ENCODE results near the gene FKBP14. TPM values are rescaled to one million over a fixed set of nuclear protein-coding genes. Genes with fewer than 3 reads are reported as not detected.

FKBP14 gene
- total and polyA plus RNA-seq, 2 of the 8 experiments (the other 6 are each of a cell fraction or from before 2014, with no cell fraction given), result 3.2 to 20.7 TPM

DNA sequence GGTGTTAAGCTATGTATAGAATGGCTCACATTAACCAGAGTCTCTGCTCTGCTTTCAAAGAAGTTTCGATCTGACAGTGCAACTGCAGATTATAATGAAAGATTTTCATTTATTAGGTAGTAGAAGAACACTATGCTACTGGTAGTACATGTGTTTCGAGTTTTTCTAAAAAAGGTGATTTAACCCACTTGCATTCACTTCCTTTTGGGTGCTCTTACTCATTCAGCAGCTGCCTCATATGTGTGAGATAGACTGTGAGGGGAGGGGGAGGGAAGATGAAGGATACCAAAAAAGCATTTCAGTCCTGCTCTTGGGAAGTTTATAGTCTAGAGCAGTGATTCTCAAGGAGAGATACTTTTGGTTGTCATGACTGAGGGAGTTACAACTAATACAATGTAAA is 22.1 kb upstream of the FKBP14 start (continued):
- TF ChIP-seq, protein P1, sequence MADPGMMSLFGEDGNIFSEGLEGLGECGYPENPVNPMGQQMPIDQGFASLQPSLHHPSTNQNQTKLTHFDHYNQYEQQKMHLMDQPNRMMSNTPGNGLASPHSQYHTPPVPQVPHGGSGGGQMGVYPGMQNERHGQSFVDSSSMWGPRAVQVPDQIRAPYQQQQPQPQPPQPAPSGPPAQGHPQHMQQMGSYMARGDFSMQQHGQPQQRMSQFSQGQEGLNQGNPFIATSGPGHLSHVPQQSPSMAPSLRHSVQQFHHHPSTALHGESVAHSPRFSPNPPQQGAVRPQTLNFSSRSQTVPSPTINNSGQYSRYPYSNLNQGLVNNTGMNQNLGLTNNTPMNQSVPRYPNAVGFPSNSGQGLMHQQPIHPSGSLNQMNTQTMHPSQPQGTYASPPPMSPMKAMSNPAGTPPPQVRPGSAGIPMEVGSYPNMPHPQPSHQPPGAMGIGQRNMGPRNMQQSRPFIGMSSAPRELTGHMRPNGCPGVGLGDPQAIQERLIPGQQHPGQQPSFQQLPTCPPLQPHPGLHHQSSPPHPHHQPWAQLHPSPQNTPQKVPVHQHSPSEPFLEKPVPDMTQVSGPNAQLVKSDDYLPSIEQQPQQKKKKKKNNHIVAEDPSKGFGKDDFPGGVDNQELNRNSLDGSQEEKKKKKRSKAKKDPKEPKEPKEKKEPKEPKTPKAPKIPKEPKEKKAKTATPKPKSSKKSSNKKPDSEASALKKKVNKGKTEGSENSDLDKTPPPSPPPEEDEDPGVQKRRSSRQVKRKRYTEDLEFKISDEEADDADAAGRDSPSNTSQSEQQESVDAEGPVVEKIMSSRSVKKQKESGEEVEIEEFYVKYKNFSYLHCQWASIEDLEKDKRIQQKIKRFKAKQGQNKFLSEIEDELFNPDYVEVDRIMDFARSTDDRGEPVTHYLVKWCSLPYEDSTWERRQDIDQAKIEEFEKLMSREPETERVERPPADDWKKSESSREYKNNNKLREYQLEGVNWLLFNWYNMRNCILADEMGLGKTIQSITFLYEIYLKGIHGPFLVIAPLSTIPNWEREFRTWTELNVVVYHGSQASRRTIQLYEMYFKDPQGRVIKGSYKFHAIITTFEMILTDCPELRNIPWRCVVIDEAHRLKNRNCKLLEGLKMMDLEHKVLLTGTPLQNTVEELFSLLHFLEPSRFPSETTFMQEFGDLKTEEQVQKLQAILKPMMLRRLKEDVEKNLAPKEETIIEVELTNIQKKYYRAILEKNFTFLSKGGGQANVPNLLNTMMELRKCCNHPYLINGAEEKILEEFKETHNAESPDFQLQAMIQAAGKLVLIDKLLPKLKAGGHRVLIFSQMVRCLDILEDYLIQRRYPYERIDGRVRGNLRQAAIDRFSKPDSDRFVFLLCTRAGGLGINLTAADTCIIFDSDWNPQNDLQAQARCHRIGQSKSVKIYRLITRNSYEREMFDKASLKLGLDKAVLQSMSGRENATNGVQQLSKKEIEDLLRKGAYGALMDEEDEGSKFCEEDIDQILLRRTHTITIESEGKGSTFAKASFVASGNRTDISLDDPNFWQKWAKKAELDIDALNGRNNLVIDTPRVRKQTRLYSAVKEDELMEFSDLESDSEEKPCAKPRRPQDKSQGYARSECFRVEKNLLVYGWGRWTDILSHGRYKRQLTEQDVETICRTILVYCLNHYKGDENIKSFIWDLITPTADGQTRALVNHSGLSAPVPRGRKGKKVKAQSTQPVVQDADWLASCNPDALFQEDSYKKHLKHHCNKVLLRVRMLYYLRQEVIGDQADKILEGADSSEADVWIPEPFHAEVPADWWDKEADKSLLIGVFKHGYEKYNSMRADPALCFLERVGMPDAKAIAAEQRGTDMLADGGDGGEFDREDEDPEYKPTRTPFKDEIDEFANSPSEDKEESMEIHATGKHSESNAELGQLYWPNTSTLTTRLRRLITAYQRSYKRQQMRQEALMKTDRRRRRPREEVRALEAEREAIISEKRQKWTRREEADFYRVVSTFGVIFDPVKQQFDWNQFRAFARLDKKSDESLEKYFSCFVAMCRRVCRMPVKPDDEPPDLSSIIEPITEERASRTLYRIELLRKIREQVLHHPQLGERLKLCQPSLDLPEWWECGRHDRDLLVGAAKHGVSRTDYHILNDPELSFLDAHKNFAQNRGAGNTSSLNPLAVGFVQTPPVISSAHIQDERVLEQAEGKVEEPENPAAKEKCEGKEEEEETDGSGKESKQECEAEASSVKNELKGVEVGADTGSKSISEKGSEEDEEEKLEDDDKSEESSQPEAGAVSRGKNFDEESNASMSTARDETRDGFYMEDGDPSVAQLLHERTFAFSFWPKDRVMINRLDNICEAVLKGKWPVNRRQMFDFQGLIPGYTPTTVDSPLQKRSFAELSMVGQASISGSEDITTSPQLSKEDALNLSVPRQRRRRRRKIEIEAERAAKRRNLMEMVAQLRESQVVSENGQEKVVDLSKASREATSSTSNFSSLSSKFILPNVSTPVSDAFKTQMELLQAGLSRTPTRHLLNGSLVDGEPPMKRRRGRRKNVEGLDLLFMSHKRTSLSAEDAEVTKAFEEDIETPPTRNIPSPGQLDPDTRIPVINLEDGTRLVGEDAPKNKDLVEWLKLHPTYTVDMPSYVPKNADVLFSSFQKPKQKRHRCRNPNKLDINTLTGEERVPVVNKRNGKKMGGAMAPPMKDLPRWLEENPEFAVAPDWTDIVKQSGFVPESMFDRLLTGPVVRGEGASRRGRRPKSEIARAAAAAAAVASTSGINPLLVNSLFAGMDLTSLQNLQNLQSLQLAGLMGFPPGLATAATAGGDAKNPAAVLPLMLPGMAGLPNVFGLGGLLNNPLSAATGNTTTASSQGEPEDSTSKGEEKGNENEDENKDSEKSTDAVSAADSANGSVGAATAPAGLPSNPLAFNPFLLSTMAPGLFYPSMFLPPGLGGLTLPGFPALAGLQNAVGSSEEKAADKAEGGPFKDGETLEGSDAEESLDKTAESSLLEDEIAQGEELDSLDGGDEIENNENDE (IDR thresholded peaks at IDR 0.05; ENCODE audit: insufficient replicate concordance, low read length), result no peak
- no peak for TF ChIP-seq SP2 (IDR thresholded peaks at IDR 0.05; ENCODE audit: low read length)
- no peak for TF ChIP-seq SAP30 (IDR thresholded peaks at IDR 0.05; ENCODE audit: insufficient read depth, insufficient replicate concordance, low read length)
- TF ChIP-seq SRF (IDR thresholded peaks at IDR 0.05; ENCODE audit: low read depth, low read length), result no peak
- TF ChIP-seq TEAD4 (IDR thresholded peaks at IDR 0.05; ENCODE audit: low read depth, low read length), result no peak
- TF ChIP-seq SP4 (IDR thresholded peaks at IDR 0.05; ENCODE audit: low read length), result no peak
- TF ChIP-seq ASH2L (IDR thresholded peaks at IDR 0.05; ENCODE audit: low read length), result no peak

Measured in H1 (cell line).